ENCODE data around the gene DOK5.
"Not testable (repeated sequence)": the region's sequence is repeated elsewhere in the genome, so short reads cannot be mapped to it uniquely, and the experiment has no call there.

Gene DOK5

DNA sequence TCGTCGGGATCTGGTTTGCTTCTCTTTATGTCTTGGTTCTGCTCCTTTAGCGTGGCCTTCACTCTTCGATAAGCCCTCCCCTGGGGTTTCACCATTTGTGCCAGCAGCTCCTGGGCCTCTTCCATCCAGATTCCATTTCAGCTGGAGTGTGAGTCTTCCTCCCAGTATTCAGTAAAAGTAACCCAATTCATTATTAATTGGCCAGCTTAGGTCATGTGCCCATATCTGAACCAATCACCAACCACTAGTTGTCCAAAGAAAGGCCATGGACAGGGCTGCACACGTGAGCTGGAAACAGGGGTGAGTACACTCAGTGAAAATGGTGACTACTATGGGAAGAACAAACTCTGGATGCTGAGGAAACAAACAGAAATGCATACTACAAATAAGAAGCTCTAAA, 2.8 kb upstream of the DOK5 start:
- no peak for DNase-seq

DNA sequence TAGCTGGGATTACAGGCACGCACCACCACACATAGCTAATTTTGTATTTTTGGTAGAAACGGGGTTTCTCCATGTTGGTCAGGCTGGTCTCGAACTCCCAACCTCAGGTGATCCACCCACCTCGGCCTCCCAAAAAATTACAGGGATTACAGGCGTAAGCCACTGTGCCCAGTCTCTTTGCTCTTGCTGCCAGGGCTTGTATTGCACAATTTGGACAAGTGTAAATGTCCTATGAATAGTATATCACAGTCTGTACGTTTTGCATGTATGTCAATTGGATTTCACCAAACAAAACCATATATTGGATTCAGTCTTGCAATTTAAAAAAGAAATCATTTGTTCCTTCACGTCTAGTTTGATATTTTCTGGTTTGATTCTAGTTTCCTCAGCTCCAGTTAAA, 2.1 kb upstream of the DOK5 start:
- DNase-seq, result no peak

GRCh38 chr20:54474046-54474445, 1.3 kb upstream of the DOK5 start:
- no peak for DNase-seq

DNA sequence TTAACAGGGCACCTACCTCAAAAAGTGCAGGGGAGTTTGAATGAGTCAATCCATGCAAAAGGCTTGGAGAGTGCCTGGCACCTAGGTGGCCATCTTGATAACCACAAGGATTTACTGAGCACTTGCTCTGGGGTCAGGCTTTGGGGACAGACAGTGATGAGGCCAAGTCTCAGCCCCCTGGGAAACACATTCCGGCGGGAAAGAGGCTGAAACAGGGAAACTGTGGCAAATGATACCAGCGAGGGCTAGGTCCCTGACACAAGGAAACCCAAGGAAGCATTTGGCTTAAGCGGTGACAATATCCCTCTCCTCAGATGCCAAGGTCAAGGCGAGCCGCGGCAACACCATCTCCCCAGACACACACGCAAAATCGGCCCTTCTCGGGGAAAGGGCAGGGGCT, 527 bp upstream of the DOK5 start:
- DNase-seq, result no peak

DNA sequence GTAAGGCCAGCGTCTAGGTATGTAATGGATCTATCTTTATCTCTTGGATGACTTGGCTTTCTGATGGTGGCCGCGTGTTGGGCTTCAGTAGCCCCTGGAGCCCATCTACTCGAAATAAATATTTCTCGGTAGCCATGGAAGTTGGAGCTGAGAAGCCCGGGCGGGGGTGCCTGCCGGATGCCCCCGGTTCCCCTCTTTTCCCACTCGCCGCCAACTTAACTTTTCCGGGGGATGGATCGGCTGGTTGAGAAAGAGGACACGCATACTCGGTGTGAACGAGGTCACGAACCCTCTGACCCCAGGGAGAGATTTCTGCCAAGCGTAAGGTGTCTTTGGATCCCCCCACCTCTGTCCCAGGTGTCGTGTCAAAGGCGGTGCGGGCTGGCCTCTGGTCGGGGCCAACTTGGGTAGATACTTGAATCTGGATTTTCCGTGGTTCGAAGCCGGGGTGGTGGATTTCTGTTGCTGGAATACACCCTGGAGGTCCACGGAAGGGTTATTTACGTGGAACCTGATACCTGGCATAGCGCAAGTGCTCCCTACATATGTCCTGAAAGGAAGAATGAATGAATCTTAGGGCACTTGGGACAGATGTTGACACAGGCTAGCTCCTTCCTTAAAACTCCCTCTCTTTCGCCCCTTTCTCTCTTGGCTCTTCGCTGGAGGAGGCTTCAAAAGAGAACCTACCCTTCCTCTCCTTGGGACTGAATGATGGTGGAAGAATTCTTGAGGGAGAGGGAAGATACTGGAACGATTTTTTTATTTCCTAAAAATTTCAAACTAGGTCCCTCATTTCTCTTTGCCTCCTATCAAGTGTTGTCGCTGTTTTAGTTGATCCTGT, 996 bp downstream of the DOK5 start:
- no peak for DNase-seq

- DNase-seq, result no peak
Observed at GRCh38 chr20:54477191-54477955, 2.0 kb downstream of the DOK5 start.

DNA sequence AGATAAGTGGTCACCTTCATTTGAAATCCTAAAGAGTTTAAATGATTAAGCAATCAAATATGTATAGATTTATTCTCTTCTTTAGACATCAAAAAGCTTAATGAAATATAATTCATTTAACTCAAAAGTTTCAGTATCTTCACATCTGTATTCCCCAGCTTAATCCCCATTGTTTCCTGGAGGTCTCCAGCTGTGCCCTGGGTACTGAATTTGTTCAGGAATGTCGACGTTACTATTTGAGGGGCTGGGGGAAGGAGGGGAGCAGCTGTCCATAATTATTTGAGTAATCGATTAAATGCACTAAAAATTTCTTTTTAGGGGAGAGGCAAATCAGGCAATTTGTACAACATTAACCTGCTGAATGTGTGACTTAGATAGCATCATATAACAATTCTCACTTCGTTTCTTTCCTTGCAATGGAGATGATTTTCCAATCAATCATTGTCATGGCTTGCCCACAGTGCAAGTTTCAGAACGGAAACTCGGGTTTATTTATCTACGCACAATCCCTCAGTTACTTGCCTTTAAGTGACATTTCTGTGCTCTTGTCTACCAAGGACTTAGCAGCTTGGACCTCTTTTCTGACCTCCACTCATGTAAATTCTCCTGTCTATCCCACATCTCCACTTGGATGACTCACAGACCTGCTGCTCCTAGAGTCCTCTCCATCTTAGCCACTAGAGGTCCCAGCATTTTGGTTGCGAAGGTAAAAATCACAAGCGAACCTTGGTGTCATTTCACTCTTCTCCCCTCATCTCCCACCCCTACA, 3.9 kb downstream of the DOK5 start:
- DNase-seq, result no peak

GRCh38 chr20:54479937-54480336, 4.5 kb downstream of the DOK5 start:
- DNase-seq, result not testable (repeated sequence)

- DNase-seq, result no peak
Observed at GRCh38 chr20:54481442-54481841, 6.0 kb downstream of the DOK5 start.

DNA sequence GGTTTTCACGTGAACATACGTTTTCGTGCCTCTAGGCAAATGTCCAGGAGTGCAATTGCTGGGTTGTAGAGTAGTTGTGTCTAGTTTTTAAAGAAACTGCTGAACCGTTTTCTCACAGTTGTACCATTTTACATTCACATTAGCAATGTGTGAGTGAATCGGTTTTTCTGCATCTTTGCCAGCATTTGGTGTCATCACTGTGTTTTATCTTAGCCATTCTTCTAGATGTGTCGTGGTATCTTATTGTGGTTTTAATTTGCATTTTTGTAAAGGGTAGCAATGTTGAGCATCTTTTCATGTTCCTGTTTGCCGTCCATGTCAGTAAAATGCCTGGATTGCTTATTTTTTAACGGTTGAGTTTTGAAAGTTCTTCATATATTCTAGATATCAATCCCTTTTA, 10.2 kb downstream of the DOK5 start:
- DNase-seq, result no peak

- DNase-seq, result no peak
Observed at GRCh38 chr20:54486585-54486984, 11.2 kb downstream of the DOK5 start.

DNA sequence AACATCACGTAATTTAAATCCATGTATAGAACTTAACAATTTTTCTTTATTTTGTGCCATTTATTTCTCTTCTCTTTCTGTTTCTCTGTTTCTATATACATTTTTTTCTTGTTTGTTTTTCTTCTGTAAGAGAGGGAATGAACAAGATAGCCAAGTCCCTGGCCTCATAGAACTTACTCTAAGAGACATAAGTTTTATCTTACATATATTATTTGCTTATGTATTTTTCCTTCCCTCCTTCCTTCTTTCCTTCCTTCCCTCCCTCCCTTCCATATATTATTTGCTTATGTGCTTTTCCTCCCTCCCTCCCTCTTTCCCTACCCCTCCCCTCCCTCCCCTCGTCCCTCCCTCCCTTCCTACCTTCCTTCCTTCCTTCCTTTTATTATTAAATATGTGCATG, 13.0 kb downstream of the DOK5 start:
- DNase-seq, result no peak

DNA sequence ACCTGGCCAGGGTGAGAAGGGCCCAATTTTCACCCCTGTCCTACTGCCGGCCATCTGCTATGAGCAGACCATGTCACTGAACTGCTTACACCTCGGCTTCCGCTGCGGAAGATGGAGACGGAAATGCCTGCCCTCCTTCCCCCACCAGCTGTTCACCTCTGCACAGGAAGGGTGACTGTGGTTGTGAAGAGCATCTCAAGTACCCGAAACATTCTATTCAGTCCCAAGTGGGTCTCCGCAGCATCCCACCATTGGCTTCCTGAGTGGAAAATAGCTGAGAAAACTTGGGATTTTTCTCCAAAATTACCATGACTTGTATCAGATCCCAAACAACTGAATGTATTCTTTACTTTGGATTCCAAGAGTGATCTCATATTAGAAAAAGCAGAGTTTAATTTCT, 16.1 kb downstream of the DOK5 start:
- no peak for DNase-seq

DNA sequence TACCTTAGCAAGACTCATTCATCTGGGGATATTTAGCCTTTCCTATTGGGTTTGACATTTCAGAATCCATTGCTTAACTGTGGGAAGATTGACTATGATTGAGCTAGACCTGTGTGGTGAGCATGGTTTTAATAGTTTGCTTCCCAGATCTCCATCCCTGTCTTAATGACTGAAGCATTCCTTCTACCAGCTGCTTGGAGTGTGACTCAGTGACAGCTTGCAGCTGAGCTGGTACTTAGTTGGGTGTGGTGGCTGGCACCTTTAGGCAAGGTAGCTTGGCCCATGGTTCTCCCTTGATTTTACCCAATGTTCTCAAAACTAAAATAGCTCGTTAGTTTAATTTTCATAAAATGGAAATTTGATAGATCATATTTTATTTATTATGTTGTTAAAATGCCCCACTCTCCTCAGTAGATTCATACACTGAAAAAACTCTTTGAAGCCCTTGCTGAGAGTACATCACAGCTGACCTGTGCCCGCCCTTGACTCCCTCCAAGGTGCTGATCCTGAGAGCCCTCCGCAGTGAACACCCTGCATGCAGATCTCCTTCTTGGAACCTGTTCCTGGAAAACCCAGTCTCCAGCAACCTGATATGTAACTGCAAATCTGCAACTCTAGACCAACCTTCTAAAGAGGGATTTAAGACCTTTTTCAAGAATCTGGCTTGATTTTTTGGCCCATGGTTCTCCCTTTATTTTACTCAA, 19.1 kb downstream of the DOK5 start:
- no peak for DNase-seq

GRCh38 chr20:54497931-54498718, 22.7 kb downstream of the DOK5 start:
- no peak for DNase-seq

DNA sequence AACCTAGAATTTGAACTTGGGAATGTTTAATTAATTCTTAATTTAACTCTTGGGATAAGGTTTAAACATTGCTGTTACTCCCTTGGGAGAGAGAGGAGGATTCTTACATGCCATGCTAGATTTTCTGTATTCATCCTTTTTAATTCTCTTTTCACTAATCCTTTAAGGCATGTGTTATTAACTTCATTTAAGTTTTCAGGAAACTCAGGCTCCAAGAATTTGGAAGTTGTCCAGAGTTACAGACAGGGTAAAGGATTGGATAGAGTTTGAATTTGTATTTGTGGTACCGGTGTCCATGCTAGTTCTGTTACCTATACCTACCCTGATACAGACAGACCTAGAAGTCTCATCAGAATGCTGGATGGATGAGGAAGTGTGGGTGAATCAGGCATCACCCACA, 23.7 kb downstream of the DOK5 start:
- DNase-seq, result no peak

GRCh38 chr20:54502179-54502578, 26.8 kb downstream of the DOK5 start:
- DNase-seq, result no peak

DNA sequence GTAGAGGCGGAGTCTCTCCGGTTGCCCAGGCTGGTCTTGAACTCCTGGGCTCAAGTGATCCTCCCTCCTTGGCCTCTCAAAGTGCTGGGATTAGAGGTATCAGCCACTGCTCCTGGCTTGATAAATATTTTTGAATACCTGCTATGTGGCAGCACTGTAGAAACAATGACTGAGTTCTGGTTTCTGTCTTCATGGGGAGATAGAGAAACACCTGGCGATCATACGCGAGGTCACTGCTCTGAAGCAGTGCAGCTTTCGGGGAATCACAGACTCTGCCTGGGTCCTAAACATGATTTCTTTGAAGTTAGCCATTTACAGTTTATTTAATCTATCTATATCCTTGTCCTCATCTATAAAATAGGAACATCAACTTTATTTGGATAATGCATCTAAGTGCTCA, 31.2 kb downstream of the DOK5 start:
- DNase-seq, result no peak

GRCh38 chr20:54510541-54511129, 35.2 kb downstream of the DOK5 start:
- DNase-seq, result no peak

GRCh38 chr20:54512694-54513093, 37.3 kb downstream of the DOK5 start:
- no peak for DNase-seq

GRCh38 chr20:54514028-54514607, 38.7 kb downstream of the DOK5 start:
- DNase-seq, result no peak
